ENCODE measurements around the gene SLC24A4.

DNA sequence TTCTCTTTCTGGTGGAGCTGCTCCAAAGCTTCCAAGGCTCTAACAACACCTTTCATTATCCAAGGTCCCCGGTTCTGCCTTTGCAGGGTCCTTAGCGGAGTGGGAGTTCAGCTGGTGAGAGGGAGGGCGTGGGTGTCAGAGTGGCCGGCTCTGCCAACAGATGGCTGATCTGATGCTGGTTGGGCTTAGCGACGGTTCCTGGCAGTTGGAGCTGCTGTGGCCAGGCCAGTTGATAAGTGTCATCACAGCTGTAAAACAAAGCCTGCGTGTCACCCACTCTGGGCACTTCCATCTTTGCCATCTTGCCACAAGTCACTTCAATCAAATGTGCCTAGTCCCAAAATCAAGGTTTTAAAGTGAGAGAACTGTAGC is 226.9 kb downstream of the SLC24A4 start:
- no peak for TF ChIP-seq EZH2 (IDR thresholded peaks at IDR 0.05; ENCODE audit: low read length)
- TF ChIP-seq, protein P1, sequence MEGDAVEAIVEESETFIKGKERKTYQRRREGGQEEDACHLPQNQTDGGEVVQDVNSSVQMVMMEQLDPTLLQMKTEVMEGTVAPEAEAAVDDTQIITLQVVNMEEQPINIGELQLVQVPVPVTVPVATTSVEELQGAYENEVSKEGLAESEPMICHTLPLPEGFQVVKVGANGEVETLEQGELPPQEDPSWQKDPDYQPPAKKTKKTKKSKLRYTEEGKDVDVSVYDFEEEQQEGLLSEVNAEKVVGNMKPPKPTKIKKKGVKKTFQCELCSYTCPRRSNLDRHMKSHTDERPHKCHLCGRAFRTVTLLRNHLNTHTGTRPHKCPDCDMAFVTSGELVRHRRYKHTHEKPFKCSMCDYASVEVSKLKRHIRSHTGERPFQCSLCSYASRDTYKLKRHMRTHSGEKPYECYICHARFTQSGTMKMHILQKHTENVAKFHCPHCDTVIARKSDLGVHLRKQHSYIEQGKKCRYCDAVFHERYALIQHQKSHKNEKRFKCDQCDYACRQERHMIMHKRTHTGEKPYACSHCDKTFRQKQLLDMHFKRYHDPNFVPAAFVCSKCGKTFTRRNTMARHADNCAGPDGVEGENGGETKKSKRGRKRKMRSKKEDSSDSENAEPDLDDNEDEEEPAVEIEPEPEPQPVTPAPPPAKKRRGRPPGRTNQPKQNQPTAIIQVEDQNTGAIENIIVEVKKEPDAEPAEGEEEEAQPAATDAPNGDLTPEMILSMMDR (optimal IDR thresholded peaks at IDR 0.05 in 1 of 3, IDR thresholded peaks at IDR 0.05 in 1 of 3, conservative IDR thresholded peaks at IDR 0.05 in 1 of 3; ENCODE audit: extremely low read depth in 1 of 3, insufficient read depth in 2 of 3, low read length in 3 of 3), result no peak
